GM21390 (cell line): ENCODE results near the gene ATM.
"Not testable (repeated sequence)": the region's sequence is repeated elsewhere in the genome, so short reads cannot be mapped to it uniquely, and the experiment has no call there.

Source experiments
- ATAC-seq: cut with Tn5 transposase; IDR thresholded peaks from one replicate; pipeline ENCODE4 v1.9.1; 2021; ENCODE audit not compliant: unreplicated experiment

Gene ATM

GRCh38 chr11:108269583-108269982, 46.7 kb downstream of the ATM start:
- ATAC-seq, result no peak

- ATAC-seq, result not testable (repeated sequence)
These were observed 54.2 kb downstream of the ATM start for GRCh38 chr11:108276985-108277616.

GRCh38 chr11:108278546-108278945, 55.7 kb downstream of the ATM start:
- no peak for ATAC-seq

GRCh38 chr11:108278954-108279353, 56.1 kb downstream of the ATM start:
- ATAC-seq, result no peak

- no peak for ATAC-seq
These were observed 63.5 kb downstream of the ATM start for GRCh38 chr11:108286370-108286769.

- ATAC-seq, result no peak
These were observed 64.1 kb downstream of the ATM start for GRCh38 chr11:108286956-108287355.

- not testable (repeated sequence) for ATAC-seq
These were observed 66.2 kb downstream of the ATM start for GRCh38 chr11:108289066-108289465.

- ATAC-seq, result no peak
These were observed 66.8 kb downstream of the ATM start for GRCh38 chr11:108289699-108290098.

GRCh38 chr11:108293229-108293628, 70.4 kb downstream of the ATM start:
- no peak for ATAC-seq

- ATAC-seq, result peak; percentile 89
These were observed 79.4 kb downstream of the ATM start for GRCh38 chr11:108302121-108302785.

- ATAC-seq, result no peak
These were observed 84.9 kb downstream of the ATM start for GRCh38 chr11:108307751-108308150.

- ATAC-seq, result no peak
These were observed 90.6 kb downstream of the ATM start for GRCh38 chr11:108313444-108313843.

- no peak for ATAC-seq
These were observed 93.2 kb downstream of the ATM start for GRCh38 chr11:108316061-108316460.

- no peak for ATAC-seq
These were observed 96.8 kb downstream of the ATM start for GRCh38 chr11:108319541-108320145.

GRCh38 chr11:108322666-108323065, 99.8 kb downstream of the ATM start:
- ATAC-seq, result no peak

GRCh38 chr11:108324587-108324986, 101.7 kb downstream of the ATM start:
- ATAC-seq, result no peak

GRCh38 chr11:108333403-108333899, 110.6 kb downstream of the ATM start:
- ATAC-seq, result no peak

GRCh38 chr11:108338750-108339149, 115.9 kb downstream of the ATM start:
- no peak for ATAC-seq

GRCh38 chr11:108340973-108341372, 118.1 kb downstream of the ATM start:
- no peak for ATAC-seq

GRCh38 chr11:108341654-108342053, 118.8 kb downstream of the ATM start:
- ATAC-seq, result no peak

- no peak for ATAC-seq
These were observed 120.8 kb downstream of the ATM start for GRCh38 chr11:108343714-108344113.

GRCh38 chr11:108345767-108346166, 122.9 kb downstream of the ATM start:
- no peak for ATAC-seq
